ENCODE results near the gene PPP2R5B. TPM values are rescaled to one million over a fixed set of nuclear protein-coding genes. Genes with fewer than 3 reads are reported as not detected.

The PPP2R5B gene
- polyA plus RNA-seq, 1 donor from 2014 or later = 11.4 TPM

Other genes with a start within 250 kb of the PPP2R5B start
- gene NRXN2, start 201.5 kb upstream of the PPP2R5B start, polyA plus RNA-seq = not detected
- 350 TPM for gene RASGRP2, start 180.5 kb upstream of the PPP2R5B start, polyA plus RNA-seq
- 2.0 TPM for gene PYGM, start 164.7 kb upstream of the PPP2R5B start, polyA plus RNA-seq
- 170 TPM for gene SF1, start 146.1 kb upstream of the PPP2R5B start, polyA plus RNA-seq
- 68.1 TPM for gene MAP4K2, start 121.5 kb upstream of the PPP2R5B start, polyA plus RNA-seq
- 36.4 TPM for gene MEN1, start 114.1 kb upstream of the PPP2R5B start, polyA plus RNA-seq
- 0.15 TPM for gene CDC42BPG, start 80.0 kb upstream of the PPP2R5B start, polyA plus RNA-seq
- 210 TPM for gene EHD1, start 46.1 kb upstream of the PPP2R5B start, polyA plus RNA-seq
- 3.9 TPM for gene ATG2A, start 7.5 kb upstream of the PPP2R5B start, polyA plus RNA-seq
- not detected for gene GPHA2, start 11.2 kb downstream of the PPP2R5B start, polyA plus RNA-seq
- 0.39 TPM for gene MAJIN, start 47.4 kb downstream of the PPP2R5B start, polyA plus RNA-seq
- 0.29 TPM for gene BATF2, start 72.3 kb downstream of the PPP2R5B start, polyA plus RNA-seq
- 100 TPM for gene ARL2, start 89.5 kb downstream of the PPP2R5B start, polyA plus RNA-seq
- gene SNX15, start 102.8 kb downstream of the PPP2R5B start, polyA plus RNA-seq = 24.4 TPM
- 7.2 TPM for gene SAC3D1, start 116.5 kb downstream of the PPP2R5B start, polyA plus RNA-seq
- 21.5 TPM for gene NAALADL1, start 133.9 kb downstream of the PPP2R5B start, polyA plus RNA-seq
- 2.0 TPM for gene CDCA5, start 159.4 kb downstream of the PPP2R5B start, polyA plus RNA-seq
- gene ZFPL1, start 159.5 kb downstream of the PPP2R5B start, polyA plus RNA-seq = 36.4 TPM
- gene VPS51, start 171.5 kb downstream of the PPP2R5B start, polyA plus RNA-seq = 88.2 TPM
- gene TM7SF2, start 187.2 kb downstream of the PPP2R5B start, polyA plus RNA-seq = 18.2 TPM
- gene ZNHIT2, start 193.0 kb downstream of the PPP2R5B start, polyA plus RNA-seq = 20.2 TPM
- 1,422 TPM for gene FAU, start 197.4 kb downstream of the PPP2R5B start, polyA plus RNA-seq
- 95.5 TPM for gene MRPL49, start 197.6 kb downstream of the PPP2R5B start, polyA plus RNA-seq
- gene SYVN1, start 209.8 kb downstream of the PPP2R5B start, polyA plus RNA-seq = 61.2 TPM
- not detected for gene SPDYC, start 245.5 kb downstream of the PPP2R5B start, polyA plus RNA-seq

Measured in IgD-negative memory B cell (primary cell).